ENCODE data around the gene ZBTB47.

DNA sequence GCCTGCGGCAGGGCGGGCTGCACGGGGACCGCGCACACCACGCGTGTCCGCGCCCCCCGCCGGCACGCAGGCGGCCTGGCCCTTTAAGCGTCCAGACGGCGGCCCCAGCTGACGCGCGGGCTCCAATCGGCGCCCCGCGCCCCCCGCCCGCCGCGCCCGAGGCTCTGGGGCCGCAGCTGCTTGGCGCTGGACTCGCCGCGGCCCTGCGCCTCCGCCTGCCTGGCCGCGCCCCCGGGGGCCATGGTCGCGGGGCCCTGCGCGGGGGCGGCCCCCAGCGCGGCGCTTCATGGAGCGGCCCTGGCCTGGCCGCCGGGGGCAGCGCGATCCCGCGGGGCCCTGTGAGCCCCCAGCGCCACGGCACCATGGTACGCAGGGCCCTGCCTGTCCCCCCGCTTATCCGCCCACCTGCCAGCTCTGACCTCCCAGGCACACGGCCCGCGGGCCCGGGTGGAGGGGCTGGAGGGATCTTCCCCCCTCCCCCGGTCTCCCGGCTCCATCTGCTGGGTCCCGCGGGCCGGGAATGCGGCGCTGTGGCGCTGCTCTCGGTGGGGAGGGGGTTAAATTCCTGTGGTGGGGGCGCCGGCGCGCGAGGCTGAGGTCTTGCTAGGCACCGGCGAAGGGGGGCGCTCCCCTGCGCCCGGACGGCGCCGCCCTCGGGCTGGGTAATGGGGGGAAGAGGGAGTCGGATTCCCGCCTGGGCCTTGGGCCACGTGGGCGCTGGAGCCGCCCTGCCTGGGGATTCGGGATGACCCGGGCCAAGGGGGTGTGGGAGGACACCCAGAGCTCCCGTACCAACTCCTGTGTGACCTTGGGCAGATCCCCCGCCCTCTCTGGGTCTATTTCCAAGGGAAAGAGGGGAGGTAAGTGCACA is 1.1 kb downstream of the ZBTB47 start:
- no peak for TF ChIP-seq EZH2 (IDR thresholded peaks at IDR 0.05; ENCODE audit: borderline replicate concordance, control insufficient read depth, low read depth, low read length)
- TF ChIP-seq HDGF (IDR thresholded peaks at IDR 0.05): no peak
- no peak for TF ChIP-seq BRCA1 (IDR thresholded peaks at IDR 0.05; ENCODE audit: low read depth, low read length)
- TF ChIP-seq USF2 (IDR thresholded peaks at IDR 0.05; ENCODE audit: borderline replicate concordance, low read depth, low read length): peak; percentile 43

Measured in GM12878 (cell line).